ENCODE results near the gene GPATCH8. TPM values are rescaled to one million over a fixed set of nuclear protein-coding genes. Genes with fewer than 3 reads are reported as not detected.

GPATCH8 gene
- total and polyA plus RNA-seq, 4 donors = 36.0 to 42.0 (median 36.9) TPM

DNA sequence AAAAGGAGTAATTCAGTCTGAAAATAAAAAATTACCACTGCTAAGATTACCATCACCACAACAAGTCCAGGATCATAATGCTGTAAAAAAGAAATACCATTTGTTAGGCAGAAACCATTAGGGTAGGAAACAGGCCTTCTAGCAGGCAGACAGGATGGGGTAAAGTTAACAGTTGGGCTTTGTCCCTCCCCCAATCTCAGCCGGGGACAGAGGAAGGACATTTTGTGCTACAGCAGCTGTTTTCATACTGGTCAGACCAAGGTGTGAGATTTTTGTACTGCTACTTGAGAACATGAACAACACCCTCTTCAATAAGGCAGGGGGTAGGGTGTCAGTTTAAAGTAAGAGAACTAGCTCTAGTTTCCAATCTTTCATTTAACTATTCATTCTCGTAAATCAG is 64.6 kb downstream of the GPATCH8 start:
- H3K27ac ChIP-seq (ENCODE audit: low read depth, low read length) = no peak overlapping the region
- no peak for DNase-seq (ENCODE audit: low read depth in 4 of 6, low spot score in 6 of 6)
- no peaks in the 10 kb centered on the region for H3K4me1 ChIP-seq (ENCODE audit: control insufficient read depth, insufficient read depth, low read length)
- H3K27me3 ChIP-seq (ENCODE audit: control insufficient read depth, insufficient read depth, low read length) = no peaks in the 10 kb centered on the region
- H3K9me3 ChIP-seq (ENCODE audit: control insufficient read depth, insufficient read depth, low read length) = no peaks in the 10 kb centered on the region
- H3K36me3 ChIP-seq (ENCODE audit: control insufficient read depth, insufficient read depth, low read length) = peaks cover 14% of the 10 kb centered on the region
- H3K4me3 ChIP-seq (ENCODE audit: low read depth, low read length) = no peak overlapping the region
- WGBS (ENCODE audit: insufficient coverage) = no CpG with 5 or more reads among the region's 2 CpGs

- no peak overlapping the region for H3K4me3 ChIP-seq (ENCODE audit: low read depth, low read length)
- H3K36me3 ChIP-seq (ENCODE audit: control insufficient read depth, insufficient read depth, low read length) = peaks cover 22% of the 10 kb centered on the region
- no CpG with 5 or more reads among the region's 2 CpGs for WGBS (ENCODE audit: insufficient coverage)
- H3K27me3 ChIP-seq (ENCODE audit: control insufficient read depth, insufficient read depth, low read length) = no peaks in the 10 kb centered on the region
- no peak for DNase-seq (ENCODE audit: low read depth in 4 of 6, low spot score in 6 of 6)
- no peaks in the 10 kb centered on the region for H3K9me3 ChIP-seq (ENCODE audit: control insufficient read depth, insufficient read depth, low read length)
- no peak overlapping the region for H3K27ac ChIP-seq (ENCODE audit: low read depth, low read length)
- no peaks in the 10 kb centered on the region for H3K4me1 ChIP-seq (ENCODE audit: control insufficient read depth, insufficient read depth, low read length)
Measured at GRCh38 chr17:44436336-44436735, 66.9 kb downstream of the GPATCH8 start.

DNA sequence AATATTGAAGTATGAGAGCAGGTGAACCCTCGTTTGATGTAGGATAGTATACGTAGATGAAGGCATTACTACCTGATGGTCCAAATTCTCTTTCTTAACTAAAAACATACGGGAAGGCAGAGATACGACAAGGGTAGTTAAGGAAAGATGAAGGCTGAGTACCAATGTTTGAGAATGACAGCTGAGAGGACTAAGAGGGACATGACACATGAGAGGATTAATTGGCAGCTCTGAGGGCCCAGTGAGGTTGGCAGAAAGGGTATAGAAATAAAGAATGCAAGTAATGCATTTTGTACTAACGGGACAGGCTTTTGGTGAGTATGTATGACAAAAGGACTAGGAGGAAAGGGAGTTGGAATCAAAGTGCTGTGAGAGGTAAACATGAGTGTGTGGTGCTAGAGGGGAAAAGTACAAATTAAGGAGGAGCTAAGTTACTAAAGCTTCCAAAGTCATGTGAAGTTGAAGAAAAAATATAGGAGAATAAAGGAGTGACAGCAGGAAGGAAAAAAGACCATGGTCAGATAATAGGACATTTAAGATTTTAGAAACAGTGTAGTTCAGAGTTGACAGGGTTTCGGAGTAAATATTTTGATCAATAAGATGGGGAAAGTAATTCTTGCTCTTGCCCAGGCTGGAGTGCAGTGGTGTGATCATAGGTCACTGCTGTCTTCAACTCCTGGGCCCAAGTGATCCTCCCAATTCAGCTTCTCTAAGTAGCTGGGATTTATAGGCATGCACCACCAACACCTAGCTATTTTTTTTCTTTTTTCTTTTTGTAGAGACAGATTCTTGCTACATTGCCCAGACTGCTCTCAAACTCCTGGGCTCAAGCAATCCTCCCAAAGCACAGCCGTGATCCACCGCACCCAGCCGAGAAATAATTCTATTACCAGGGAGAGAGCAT is 70.7 kb downstream of the GPATCH8 start:
- Histone ChIP-seq H3K36me3 (ENCODE audit: control insufficient read depth, insufficient read depth, low read length) (peaks cover 42% of the 10 kb centered on the region), H3K9me3 (ENCODE audit: control insufficient read depth, insufficient read depth, low read length) (no peaks in the 10 kb centered on the region), H3K27ac (ENCODE audit: low read depth, low read length) (no peak overlapping the region), H3K4me1 (ENCODE audit: control insufficient read depth, insufficient read depth, low read length) (no peaks in the 10 kb centered on the region), H3K4me3 (ENCODE audit: low read depth, low read length) (no peak overlapping the region), H3K27me3 (ENCODE audit: control insufficient read depth, insufficient read depth, low read length) (no peaks in the 10 kb centered on the region)
- WGBS (ENCODE audit: insufficient coverage) = 87% methylated on average over 3 of the region's 9 CpGs
- no peak for DNase-seq (ENCODE audit: low read depth in 4 of 6, low spot score in 6 of 6)

- Histone ChIP-seq H3K4me1 (ENCODE audit: control insufficient read depth, insufficient read depth, low read length) (no peaks in the 10 kb centered on the region), H3K27ac (ENCODE audit: low read depth, low read length) (no peak overlapping the region), H3K4me3 (ENCODE audit: low read depth, low read length) (no peak overlapping the region), H3K27me3 (ENCODE audit: control insufficient read depth, insufficient read depth, low read length) (no peaks in the 10 kb centered on the region), H3K36me3 (ENCODE audit: control insufficient read depth, insufficient read depth, low read length) (peaks cover 36% of the 10 kb centered on the region), H3K9me3 (ENCODE audit: control insufficient read depth, insufficient read depth, low read length) (no peaks in the 10 kb centered on the region)
- DNase-seq (ENCODE audit: low read depth in 4 of 6, low spot score in 6 of 6) = no peak
- WGBS (ENCODE audit: insufficient coverage) = no CpG with 5 or more reads among the region's 3 CpGs
Measured at GRCh38 chr17:44424828-44425461, 78.3 kb downstream of the GPATCH8 start.

GRCh38 chr17:44417553-44417952 is 85.7 kb downstream of the GPATCH8 start:
- H3K9me3 ChIP-seq (ENCODE audit: control insufficient read depth, insufficient read depth, low read length) = no peaks in the 10 kb centered on the region
- no peaks in the 10 kb centered on the region for H3K4me1 ChIP-seq (ENCODE audit: control insufficient read depth, insufficient read depth, low read length)
- no peaks in the 10 kb centered on the region for H3K27me3 ChIP-seq (ENCODE audit: control insufficient read depth, insufficient read depth, low read length)
- H3K36me3 ChIP-seq (ENCODE audit: control insufficient read depth, insufficient read depth, low read length) = peaks cover 23% of the 10 kb centered on the region
- H3K27ac ChIP-seq (ENCODE audit: low read depth, low read length) = no peak overlapping the region
- 100% methylated on average over 2 of the region's 2 CpGs for WGBS (ENCODE audit: insufficient coverage)
- H3K4me3 ChIP-seq (ENCODE audit: low read depth, low read length) = no peak overlapping the region
- DNase-seq (ENCODE audit: low read depth in 4 of 6, low spot score in 6 of 6) = no peak

DNA sequence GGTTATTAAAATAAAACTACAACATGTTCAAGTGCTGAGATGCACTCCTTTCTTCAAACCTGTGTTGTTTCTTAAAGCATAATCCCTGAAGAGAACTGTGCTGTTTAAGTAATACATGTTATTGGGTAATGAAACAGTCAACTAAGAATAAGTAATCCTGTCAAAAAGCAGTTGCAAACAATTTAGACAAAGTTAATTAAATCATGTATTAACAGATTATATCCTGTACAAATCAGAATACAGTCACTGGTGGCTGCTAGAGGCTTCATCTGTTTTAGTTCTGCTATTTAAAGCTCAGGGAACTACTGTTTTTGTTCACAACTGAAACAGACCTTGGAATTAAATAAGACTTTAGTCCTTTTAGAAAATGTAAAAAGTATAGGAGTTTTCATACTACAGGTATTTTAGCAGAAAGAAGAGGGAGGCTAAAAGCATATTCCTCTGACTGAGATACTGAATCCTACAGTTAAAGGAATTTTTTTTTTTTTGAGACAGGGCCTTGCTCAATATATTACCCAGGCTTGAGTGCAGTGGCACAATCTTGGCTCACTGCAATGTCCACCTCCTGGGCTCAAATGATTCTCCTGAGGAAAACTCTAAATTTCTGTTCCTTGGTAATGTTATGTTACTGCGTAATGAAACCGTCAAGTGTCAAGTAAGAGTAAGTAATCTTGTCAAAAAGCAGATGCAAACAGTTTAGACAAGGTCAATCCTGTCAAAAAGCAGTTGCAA is 86.5 kb downstream of the GPATCH8 start:
- H3K4me3 ChIP-seq (ENCODE audit: low read depth, low read length) = no peak overlapping the region
- no CpG with 5 or more reads among the region's 2 CpGs for WGBS (ENCODE audit: insufficient coverage)
- no peaks in the 10 kb centered on the region for H3K27me3 ChIP-seq (ENCODE audit: control insufficient read depth, insufficient read depth, low read length)
- no peaks in the 10 kb centered on the region for H3K9me3 ChIP-seq (ENCODE audit: control insufficient read depth, insufficient read depth, low read length)
- peaks cover 17% of the 10 kb centered on the region for H3K36me3 ChIP-seq (ENCODE audit: control insufficient read depth, insufficient read depth, low read length)
- no peak for DNase-seq (ENCODE audit: low read depth in 4 of 6, low spot score in 6 of 6)
- H3K27ac ChIP-seq (ENCODE audit: low read depth, low read length) = no peak overlapping the region
- H3K4me1 ChIP-seq (ENCODE audit: control insufficient read depth, insufficient read depth, low read length) = no peaks in the 10 kb centered on the region

GRCh38 chr17:44414394-44415155 is 88.6 kb downstream of the GPATCH8 start:
- peaks cover 10% of the 10 kb centered on the region for H3K36me3 ChIP-seq (ENCODE audit: control insufficient read depth, insufficient read depth, low read length)
- no peaks in the 10 kb centered on the region for H3K9me3 ChIP-seq (ENCODE audit: control insufficient read depth, insufficient read depth, low read length)
- H3K27me3 ChIP-seq (ENCODE audit: control insufficient read depth, insufficient read depth, low read length) = no peaks in the 10 kb centered on the region
- H3K4me1 ChIP-seq (ENCODE audit: control insufficient read depth, insufficient read depth, low read length) = no peaks in the 10 kb centered on the region
- H3K27ac ChIP-seq (ENCODE audit: low read depth, low read length) = no peak overlapping the region
- H3K4me3 ChIP-seq (ENCODE audit: low read depth, low read length) = no peak overlapping the region
- DNase-seq (ENCODE audit: low read depth in 4 of 6, low spot score in 6 of 6) = no peak
- WGBS (ENCODE audit: insufficient coverage) = no CpG with 5 or more reads among the region's 1 CpG

- Histone ChIP-seq H3K4me1 (ENCODE audit: control insufficient read depth, insufficient read depth, low read length) (no peaks in the 10 kb centered on the region), H3K27ac (ENCODE audit: low read depth, low read length) (no peak overlapping the region), H3K36me3 (ENCODE audit: control insufficient read depth, insufficient read depth, low read length) (no peaks in the 10 kb centered on the region), H3K4me3 (ENCODE audit: low read depth, low read length) (no peak overlapping the region), H3K9me3 (ENCODE audit: control insufficient read depth, insufficient read depth, low read length) (no peaks in the 10 kb centered on the region), H3K27me3 (ENCODE audit: control insufficient read depth, insufficient read depth, low read length) (no peaks in the 10 kb centered on the region)
- 100% methylated on average over 3 of the region's 7 CpGs for WGBS (ENCODE audit: insufficient coverage)
- no peak for DNase-seq (ENCODE audit: low read depth in 4 of 6, low spot score in 6 of 6)
Measured at GRCh38 chr17:44409309-44410028, 93.7 kb downstream of the GPATCH8 start.

DNA sequence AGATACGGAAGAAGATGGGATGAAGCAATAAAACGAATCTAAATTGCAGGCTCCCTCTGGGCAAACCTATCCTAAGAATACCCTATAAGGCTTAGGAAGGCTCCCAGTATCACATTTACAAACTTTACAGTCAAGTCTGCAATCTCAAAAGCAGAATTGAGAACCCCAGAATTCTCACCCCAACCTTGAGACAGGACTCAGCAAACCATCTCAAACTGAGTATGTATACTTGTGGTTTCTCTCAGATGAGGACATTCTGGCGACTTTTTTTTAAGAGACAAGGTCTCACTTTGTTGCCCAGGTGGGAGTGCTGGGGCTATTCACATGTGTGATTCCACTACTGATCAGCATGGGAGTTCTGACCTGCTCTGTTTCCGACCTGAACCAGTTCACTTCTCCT is 94.4 kb downstream of the GPATCH8 start:
- no peaks in the 10 kb centered on the region for H3K27me3 ChIP-seq (ENCODE audit: control insufficient read depth, insufficient read depth, low read length)
- H3K4me3 ChIP-seq (ENCODE audit: low read depth, low read length) = no peak overlapping the region

More for the DNA sequence above, 94.4 kb downstream of the GPATCH8 start:
- no peak for DNase-seq (ENCODE audit: low read depth in 4 of 6, low spot score in 6 of 6)
- no peaks in the 10 kb centered on the region for H3K4me1 ChIP-seq (ENCODE audit: control insufficient read depth, insufficient read depth, low read length)
- H3K9me3 ChIP-seq (ENCODE audit: control insufficient read depth, insufficient read depth, low read length) = no peaks in the 10 kb centered on the region
- 88% methylated on average over 3 of the region's 4 CpGs for WGBS (ENCODE audit: insufficient coverage)
- H3K36me3 ChIP-seq (ENCODE audit: control insufficient read depth, insufficient read depth, low read length) = no peaks in the 10 kb centered on the region
- H3K27ac ChIP-seq (ENCODE audit: low read depth, low read length) = no peak overlapping the region

Measured in spinal cord (tissue), 10 donors.